Vagina (tissue), 2 donors: ENCODE measurements around the gene ATP11A. TPM values are rescaled to one million over a fixed set of nuclear protein-coding genes. Genes with fewer than 3 reads are reported as not detected.

ENCODE experiments used
- DNase-seq, 2 donors: peaks; one replicate each; pipeline ENCODE4 v3.0.0-alpha.2; 2017; ENCODE audit errors: extremely low spot score in 2 of 2
- H3K27ac ChIP-seq: fragments of 200-600 bp; sonication (generic); one replicate; pipeline ENCODE4 v1.5.1; 2019
- H3K27me3 ChIP-seq: fragments of 200-600 bp; sonication (generic); one replicate; pipeline ENCODE4 v1.5.1; 2019
- H3K36me3 ChIP-seq, 2 donors: fragments of 200-600 bp; sonication (generic); one replicate each; pipeline ENCODE4 v1.5.1; 2017 to 2019
- H3K4me1 ChIP-seq: fragments of 200-600 bp; sonication (generic); one replicate; pipeline ENCODE4 v1.5.1; 2019
- H3K4me3 ChIP-seq, 2 donors: fragments of 200-600 bp; sonication (generic); 1 replicate in 1 of 2; 2 replicates in 1 of 2; pipeline ENCODE4 v1.5.1; 2016 to 2019
- H3K9me3 ChIP-seq: fragments of 200-600 bp; sonication (generic); one replicate; pipeline ENCODE4 v1.5.1; 2019
- POLR2A ChIP-seq, 2 donors: fragments of 450-650 bp; IDR thresholded peaks; one replicate each; pipeline ENCODE4 v1.6.1; 2017; ENCODE audit warnings: antibody characterized with exemption in 2 of 2, mild to moderate bottlenecking in 2 of 2, moderate library complexity in 2 of 2
- POLR2AphosphoS5 ChIP-seq, 2 donors: sonication (generic); formaldehyde crosslinking; IDR thresholded peaks; one replicate each; pipeline ENCODE4 v1.9.0; 2017; ENCODE audit warnings: antibody characterized with exemption in 2 of 2, mild to moderate bottlenecking in 2 of 2, low read depth in 1 of 2; ENCODE audit not compliant: insufficient read depth in 1 of 2
- intact Hi-C: fragments of 100-400 bp; cut with DNase I; formaldehyde crosslinking; loops from one replicate; pipeline ENCODE4 v1.15.1; 2023
- total RNA-seq: library from RNA; depleted of rRNA; stranded (reverse); fragments of >200 nt; gene quantifications from one replicate; pipeline ENCODE4 v1.2.3, GENCODE V29; 2016
- TF ChIP-seq, protein P1 (sequence below), 3 experiments: fragments of 450-650 bp in 2 of 3; fragments of 200-600 bp in 1 of 3; sonication (generic) in 1 of 3; IDR thresholded peaks; one replicate each; pipeline ENCODE4 v1.5.1; 2017 to 2019; ENCODE audit warnings: antibody characterized with exemption in 3 of 3, mild to moderate bottlenecking in 2 of 3, moderate library complexity in 2 of 3

ATP11A gene
- total RNA-seq, 1 donor from 2014 or later, result 33.4 TPM

GRCh38 chr13:112768795-112769481 lies 79.1 kb downstream of the ATP11A start:
- Histone ChIP-seq H3K36me3 (no peaks in the 10 kb centered on the region), H3K27me3 (no peaks in the 10 kb centered on the region), H3K4me1 (no peaks in the 10 kb centered on the region), H3K9me3 (no peaks in the 10 kb centered on the region), H3K27ac (no peak overlapping the region), H3K4me3 (no peak overlapping the region)
- TF ChIP-seq POLR2A (IDR thresholded peaks at IDR 0.05) (no peak), POLR2AphosphoS5 (IDR thresholded peaks at IDR 0.05; ENCODE audit: insufficient read depth in 1 of 2, low read depth in 1 of 2) (no peak)
- TF ChIP-seq, protein P1, sequence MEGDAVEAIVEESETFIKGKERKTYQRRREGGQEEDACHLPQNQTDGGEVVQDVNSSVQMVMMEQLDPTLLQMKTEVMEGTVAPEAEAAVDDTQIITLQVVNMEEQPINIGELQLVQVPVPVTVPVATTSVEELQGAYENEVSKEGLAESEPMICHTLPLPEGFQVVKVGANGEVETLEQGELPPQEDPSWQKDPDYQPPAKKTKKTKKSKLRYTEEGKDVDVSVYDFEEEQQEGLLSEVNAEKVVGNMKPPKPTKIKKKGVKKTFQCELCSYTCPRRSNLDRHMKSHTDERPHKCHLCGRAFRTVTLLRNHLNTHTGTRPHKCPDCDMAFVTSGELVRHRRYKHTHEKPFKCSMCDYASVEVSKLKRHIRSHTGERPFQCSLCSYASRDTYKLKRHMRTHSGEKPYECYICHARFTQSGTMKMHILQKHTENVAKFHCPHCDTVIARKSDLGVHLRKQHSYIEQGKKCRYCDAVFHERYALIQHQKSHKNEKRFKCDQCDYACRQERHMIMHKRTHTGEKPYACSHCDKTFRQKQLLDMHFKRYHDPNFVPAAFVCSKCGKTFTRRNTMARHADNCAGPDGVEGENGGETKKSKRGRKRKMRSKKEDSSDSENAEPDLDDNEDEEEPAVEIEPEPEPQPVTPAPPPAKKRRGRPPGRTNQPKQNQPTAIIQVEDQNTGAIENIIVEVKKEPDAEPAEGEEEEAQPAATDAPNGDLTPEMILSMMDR (IDR thresholded peaks at IDR 0.05), result no peak
- DNase-seq, result no peak
- intact Hi-C loops, result no loop called here

DNA sequence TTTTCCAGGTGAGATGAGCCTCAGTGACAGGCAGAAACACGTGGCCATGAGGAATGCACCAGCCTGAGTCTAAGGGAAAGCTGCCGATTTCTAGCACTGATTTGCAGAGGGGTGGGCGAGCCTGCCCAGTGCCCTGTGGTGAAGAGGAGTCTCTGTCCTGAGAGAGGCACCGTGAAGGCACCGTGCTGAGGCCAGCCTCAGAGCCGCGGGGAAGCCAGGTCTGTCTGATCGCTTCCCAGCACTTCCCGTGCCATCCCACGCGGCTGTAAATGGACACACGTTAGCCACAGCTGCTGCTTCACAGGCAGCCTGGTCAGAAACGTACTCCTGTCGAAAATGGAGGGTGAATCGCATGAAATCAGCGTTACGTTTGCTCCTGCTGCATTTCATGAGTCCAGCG lies 79.8 kb downstream of the ATP11A start:
- H3K4me3 ChIP-seq, result no peak overlapping the region
- no peak for DNase-seq
- H3K9me3 ChIP-seq, result no peaks in the 10 kb centered on the region
- intact Hi-C loops, result no loop called here
- no peak overlapping the region for H3K27ac ChIP-seq
- H3K36me3 ChIP-seq, result no peaks in the 10 kb centered on the region
- TF ChIP-seq, protein P1 (IDR thresholded peaks at IDR 0.05), result no peak
- TF ChIP-seq POLR2AphosphoS5 (IDR thresholded peaks at IDR 0.05; ENCODE audit: insufficient read depth in 1 of 2, low read depth in 1 of 2), result no peak
- no peak for TF ChIP-seq POLR2A (IDR thresholded peaks at IDR 0.05)
- no peaks in the 10 kb centered on the region for H3K27me3 ChIP-seq
- no peaks in the 10 kb centered on the region for H3K4me1 ChIP-seq

DNA sequence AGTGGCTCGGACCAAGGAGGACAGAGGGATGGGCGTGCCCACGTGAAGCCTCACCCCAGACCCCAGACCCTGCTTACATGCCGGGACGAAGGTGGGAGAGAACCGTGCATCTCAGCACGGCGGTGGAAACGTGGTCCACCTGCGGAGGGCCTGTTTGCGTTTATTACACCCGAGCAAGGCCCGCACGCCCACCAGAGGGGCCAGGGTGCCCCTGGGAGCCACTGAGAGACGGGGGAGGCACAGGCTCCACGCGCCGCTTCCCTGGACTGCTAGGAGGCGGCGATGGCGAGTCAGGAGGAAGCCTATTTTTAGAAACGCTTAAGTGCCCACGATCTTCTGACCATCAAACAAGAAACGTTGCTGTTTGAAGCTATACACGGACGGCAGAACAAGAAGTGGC lies 80.7 kb downstream of the ATP11A start:
- H3K9me3 ChIP-seq, result no peaks in the 10 kb centered on the region
- TF ChIP-seq POLR2A (IDR thresholded peaks at IDR 0.05) (no peak), POLR2AphosphoS5 (IDR thresholded peaks at IDR 0.05; ENCODE audit: insufficient read depth in 1 of 2, low read depth in 1 of 2) (no peak)
- TF ChIP-seq, protein P1 (IDR thresholded peaks at IDR 0.05), result no peak
- DNase-seq, result no peak
- H3K27me3 ChIP-seq, result no peaks in the 10 kb centered on the region
- H3K4me3 ChIP-seq, result no peak overlapping the region
- no peaks in the 10 kb centered on the region for H3K36me3 ChIP-seq
- H3K27ac ChIP-seq, result no peak overlapping the region
- intact Hi-C loops, result no loop called here
- H3K4me1 ChIP-seq, result no peaks in the 10 kb centered on the region

DNA sequence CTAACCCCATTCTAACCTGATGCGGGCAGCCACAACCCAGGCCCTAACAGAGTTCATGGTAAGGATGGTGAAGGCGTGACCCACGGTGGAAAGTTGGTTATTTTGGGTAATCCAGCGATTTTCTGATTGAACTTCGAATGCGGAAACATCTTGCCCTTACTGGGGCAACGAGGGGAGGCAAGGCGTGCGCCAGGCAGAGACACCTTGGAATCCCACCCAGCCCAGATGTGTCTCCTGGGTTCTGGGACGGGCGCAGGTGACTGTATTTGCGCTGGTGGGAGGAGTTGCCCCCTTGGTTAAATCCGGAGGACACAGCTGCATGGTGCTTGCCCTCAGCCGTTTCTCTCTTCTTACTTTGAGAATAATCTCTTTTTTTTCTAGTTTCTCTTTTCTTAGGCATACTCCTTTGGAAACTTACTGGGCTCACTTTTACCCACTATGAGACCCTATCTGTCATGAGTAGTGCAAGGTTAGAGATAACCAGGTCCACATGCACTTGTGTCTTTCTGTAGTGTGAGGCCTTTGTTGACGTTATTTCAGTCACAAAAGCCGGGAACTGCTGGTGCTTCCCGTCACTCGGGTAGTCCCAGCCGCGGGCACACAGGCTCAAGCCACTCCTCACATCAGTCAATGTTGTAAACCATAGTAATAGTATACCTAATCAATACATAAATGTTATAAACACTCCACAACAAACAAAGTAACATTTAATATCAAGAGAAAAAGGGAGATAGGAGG lies 81.5 kb downstream of the ATP11A start:
- no peaks in the 10 kb centered on the region for H3K9me3 ChIP-seq
- no peaks in the 10 kb centered on the region for H3K27me3 ChIP-seq
- intact Hi-C loops, result no loop called here
- no peak overlapping the region for H3K4me3 ChIP-seq
- TF ChIP-seq POLR2A (IDR thresholded peaks at IDR 0.05), result no peak
- no peaks in the 10 kb centered on the region for H3K36me3 ChIP-seq
- no peak for DNase-seq
- no peaks in the 10 kb centered on the region for H3K4me1 ChIP-seq
- H3K27ac ChIP-seq, result no peak overlapping the region

- H3K27me3 ChIP-seq, result no peaks in the 10 kb centered on the region
- no peak for TF ChIP-seq POLR2A (IDR thresholded peaks at IDR 0.05)
- no peak for TF ChIP-seq POLR2AphosphoS5 (IDR thresholded peaks at IDR 0.05; ENCODE audit: insufficient read depth in 1 of 2, low read depth in 1 of 2)
- TF ChIP-seq, protein P1 (IDR thresholded peaks at IDR 0.05), result no peak
- intact Hi-C loops, result no loop called here
- no peaks in the 10 kb centered on the region for H3K4me1 ChIP-seq
- no peak overlapping the region for H3K4me3 ChIP-seq
- no peak for DNase-seq
- no peak overlapping the region for H3K27ac ChIP-seq
- H3K9me3 ChIP-seq, result no peaks in the 10 kb centered on the region
- no peaks in the 10 kb centered on the region for H3K36me3 ChIP-seq
These were observed 82.2 kb downstream of the ATP11A start for GRCh38 chr13:112771877-112772538.
